GM13977 (cell line): ENCODE results near the gene ETFA.
"Not testable (repeated sequence)": the region's sequence is repeated elsewhere in the genome, so short reads cannot be mapped to it uniquely, and the experiment has no call there.

ENCODE experiments used
- DNase-seq: peaks from one replicate; pipeline ENCODE4 v3.0.0; 2012; ENCODE audit warnings: low spot score
- in situ Hi-C: fragments of 300-500 bp; cut with MboI; formaldehyde crosslinking; loops from one replicate; pipeline ENCODE4 v1.12.0; 2022; ENCODE audit warnings: low sequenced_read_pairs, low pct_unique_long_range_greater_than_20kb, mixed read lengths, inconsistent platforms; ENCODE audit not compliant: unreplicated experiment
- TF ChIP-seq, protein P1 (sequence below): IDR thresholded peaks from 2 replicates; pipeline ENCODE4 v1.5.1; 2012; ENCODE audit warnings: mild to moderate bottlenecking, control low read depth; ENCODE audit not compliant: insufficient read depth; ENCODE audit errors: extremely low read depth, missing control alignments

ETFA gene

GRCh38 chr15:76324066-76324465 is 12.8 kb upstream of the ETFA start:
- in situ Hi-C loops = no loop called here
- DNase-seq = no peak
- TF ChIP-seq, protein P1, sequence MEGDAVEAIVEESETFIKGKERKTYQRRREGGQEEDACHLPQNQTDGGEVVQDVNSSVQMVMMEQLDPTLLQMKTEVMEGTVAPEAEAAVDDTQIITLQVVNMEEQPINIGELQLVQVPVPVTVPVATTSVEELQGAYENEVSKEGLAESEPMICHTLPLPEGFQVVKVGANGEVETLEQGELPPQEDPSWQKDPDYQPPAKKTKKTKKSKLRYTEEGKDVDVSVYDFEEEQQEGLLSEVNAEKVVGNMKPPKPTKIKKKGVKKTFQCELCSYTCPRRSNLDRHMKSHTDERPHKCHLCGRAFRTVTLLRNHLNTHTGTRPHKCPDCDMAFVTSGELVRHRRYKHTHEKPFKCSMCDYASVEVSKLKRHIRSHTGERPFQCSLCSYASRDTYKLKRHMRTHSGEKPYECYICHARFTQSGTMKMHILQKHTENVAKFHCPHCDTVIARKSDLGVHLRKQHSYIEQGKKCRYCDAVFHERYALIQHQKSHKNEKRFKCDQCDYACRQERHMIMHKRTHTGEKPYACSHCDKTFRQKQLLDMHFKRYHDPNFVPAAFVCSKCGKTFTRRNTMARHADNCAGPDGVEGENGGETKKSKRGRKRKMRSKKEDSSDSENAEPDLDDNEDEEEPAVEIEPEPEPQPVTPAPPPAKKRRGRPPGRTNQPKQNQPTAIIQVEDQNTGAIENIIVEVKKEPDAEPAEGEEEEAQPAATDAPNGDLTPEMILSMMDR = no peak

- no peak for DNase-seq
- TF ChIP-seq, protein P1 = no peak
- in situ Hi-C loops = no loop called here
These were observed 10.3 kb upstream of the ETFA start for GRCh38 chr15:76321602-76322001.

DNA sequence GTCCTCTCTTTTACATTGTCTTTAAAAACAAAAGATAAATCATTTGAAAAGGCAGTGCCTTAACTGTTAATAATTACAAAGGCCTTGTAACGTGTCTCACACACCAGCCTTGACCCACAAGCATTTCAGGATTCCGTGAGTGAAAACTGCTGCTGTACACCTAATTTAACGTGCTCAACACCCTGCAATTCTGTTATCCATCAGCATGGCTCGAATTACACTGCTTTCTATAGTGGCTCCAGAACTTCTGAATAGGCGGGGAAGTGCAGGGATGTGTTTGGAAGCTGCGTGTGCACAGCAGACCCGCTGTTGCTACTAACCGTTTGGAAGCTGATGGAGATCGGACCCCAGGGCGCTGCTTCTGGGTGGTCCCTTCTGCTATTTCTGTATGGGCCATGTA is 9.9 kb upstream of the ETFA start:
- no peak for DNase-seq
- TF ChIP-seq, protein P1 = no peak
- in situ Hi-C loops = no loop called here

- in situ Hi-C loops = no loop called here
- DNase-seq = no peak
- TF ChIP-seq, protein P1 = no peak
These were observed 8.7 kb upstream of the ETFA start for GRCh38 chr15:76320012-76320411.

DNA sequence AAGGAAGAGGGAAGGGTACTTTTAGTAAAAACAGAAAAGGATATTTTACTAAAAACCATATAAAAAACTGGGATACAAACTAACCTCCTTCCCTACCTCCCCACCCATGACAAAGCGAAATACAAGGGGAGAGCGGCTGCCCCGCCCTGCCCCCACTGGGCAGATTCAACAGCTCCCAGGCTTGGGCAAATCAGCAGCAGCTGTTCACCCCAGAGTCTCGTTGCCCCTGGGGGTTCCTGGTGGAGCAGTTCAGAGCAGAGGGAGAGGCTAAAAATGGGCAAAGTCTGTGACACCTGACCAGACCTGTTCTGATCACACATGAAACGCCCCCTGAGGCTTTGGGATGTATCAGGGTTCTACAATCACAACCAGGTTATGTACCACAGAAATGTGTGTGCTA is 2.5 kb upstream of the ETFA start:
- DNase-seq = no peak

DNA sequence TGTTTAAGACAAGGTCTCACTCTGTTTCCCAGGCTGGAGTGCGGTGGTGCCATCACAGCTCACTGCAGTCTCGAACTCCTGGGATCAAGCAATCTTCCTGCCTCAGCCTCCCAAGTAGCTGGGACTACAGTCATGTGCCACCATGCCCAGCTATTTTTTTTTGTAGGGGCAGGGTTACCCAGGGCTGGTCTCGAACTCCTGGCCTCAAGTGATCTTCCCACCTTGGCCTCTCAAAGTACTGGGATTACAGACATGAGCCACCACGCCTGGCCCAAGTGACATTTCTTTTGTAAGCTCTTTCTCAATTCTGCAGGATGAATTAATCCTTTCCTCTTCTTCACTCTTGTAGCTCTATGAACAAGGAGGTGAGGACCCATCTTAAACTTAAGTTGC is 1.9 kb upstream of the ETFA start:
- DNase-seq, in situ Hi-C loops: not testable (repeated sequence)

More for the DNA sequence above, 2.5 kb upstream of the ETFA start:
- in situ Hi-C loops = no loop called here
- TF ChIP-seq, protein P1 = no peak

- TF ChIP-seq, protein P1 = no peak
- in situ Hi-C loops = no loop called here
- DNase-seq = no peak
These were observed 1.4 kb upstream of the ETFA start for GRCh38 chr15:76312540-76313174.
